ENCODE results near the gene RPTOR.

GRCh38 chr17:80650751-80651518 is 106.3 kb downstream of the RPTOR start:
- no peak for TF ChIP-seq ZBTB1 (tag by site-specific recombination; IDR thresholded peaks at IDR 0.05)
- TF ChIP-seq CTCF (tag by site-specific recombination; IDR thresholded peaks at IDR 0.05) = no peak
- TF ChIP-seq HOXA7 (CRISPR knock-in tag; IDR thresholded peaks at IDR 0.05; ENCODE audit: borderline replicate concordance) = no peak
- no peak for TF ChIP-seq ZNF629 (tag by site-specific recombination; IDR thresholded peaks at IDR 0.05)
- TF ChIP-seq ZNF660 (tag by site-specific recombination; IDR thresholded peaks at IDR 0.05) = no peak
- no peak for TF ChIP-seq MEIS1 (CRISPR knock-in tag; IDR thresholded peaks at IDR 0.05; ENCODE audit: borderline replicate concordance)
- TF ChIP-seq ZBTB17 (tag by site-specific recombination; IDR thresholded peaks at IDR 0.05) = no peak
- no peak for TF ChIP-seq PATZ1 (tag by site-specific recombination; IDR thresholded peaks at IDR 0.05)
- no peak for TF ChIP-seq ZNF274 (IDR thresholded peaks at IDR 0.05; ENCODE audit: low read length)
- TF ChIP-seq ZNF274 (tag by site-specific recombination; IDR thresholded peaks at IDR 0.05; ENCODE audit: borderline replicate concordance) = no peak
- TF ChIP-seq, protein P1, sequence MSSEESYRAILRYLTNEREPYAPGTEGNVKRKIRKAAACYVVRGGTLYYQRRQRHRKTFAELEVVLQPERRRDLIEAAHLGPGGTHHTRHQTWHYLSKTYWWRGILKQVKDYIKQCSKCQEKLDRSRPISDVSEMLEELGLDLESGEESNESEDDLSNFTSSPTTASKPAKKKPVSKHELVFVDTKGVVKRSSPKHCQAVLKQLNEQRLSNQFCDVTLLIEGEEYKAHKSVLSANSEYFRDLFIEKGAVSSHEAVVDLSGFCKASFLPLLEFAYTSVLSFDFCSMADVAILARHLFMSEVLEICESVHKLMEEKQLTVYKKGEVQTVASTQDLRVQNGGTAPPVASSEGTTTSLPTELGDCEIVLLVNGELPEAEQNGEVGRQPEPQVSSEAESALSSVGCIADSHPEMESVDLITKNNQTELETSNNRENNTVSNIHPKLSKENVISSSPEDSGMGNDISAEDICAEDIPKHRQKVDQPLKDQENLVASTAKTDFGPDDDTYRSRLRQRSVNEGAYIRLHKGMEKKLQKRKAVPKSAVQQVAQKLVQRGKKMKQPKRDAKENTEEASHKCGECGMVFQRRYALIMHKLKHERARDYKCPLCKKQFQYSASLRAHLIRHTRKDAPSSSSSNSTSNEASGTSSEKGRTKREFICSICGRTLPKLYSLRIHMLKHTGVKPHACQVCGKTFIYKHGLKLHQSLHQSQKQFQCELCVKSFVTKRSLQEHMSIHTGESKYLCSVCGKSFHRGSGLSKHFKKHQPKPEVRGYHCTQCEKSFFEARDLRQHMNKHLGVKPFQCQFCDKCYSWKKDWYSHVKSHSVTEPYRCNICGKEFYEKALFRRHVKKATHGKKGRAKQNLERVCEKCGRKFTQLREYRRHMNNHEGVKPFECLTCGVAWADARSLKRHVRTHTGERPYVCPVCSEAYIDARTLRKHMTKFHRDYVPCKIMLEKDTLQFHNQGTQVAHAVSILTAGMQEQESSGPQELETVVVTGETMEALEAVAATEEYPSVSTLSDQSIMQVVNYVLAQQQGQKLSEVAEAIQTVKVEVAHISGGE (tag by site-specific recombination; conservative IDR thresholded peaks at IDR 0.05; ENCODE audit: low read depth) = no peak
- no peak for TF ChIP-seq ZNF48 (tag by site-specific recombination; IDR thresholded peaks at IDR 0.05)
- no peak for TF ChIP-seq KLF10 (tag by site-specific recombination; IDR thresholded peaks at IDR 0.05)
- TF ChIP-seq, protein P2, sequence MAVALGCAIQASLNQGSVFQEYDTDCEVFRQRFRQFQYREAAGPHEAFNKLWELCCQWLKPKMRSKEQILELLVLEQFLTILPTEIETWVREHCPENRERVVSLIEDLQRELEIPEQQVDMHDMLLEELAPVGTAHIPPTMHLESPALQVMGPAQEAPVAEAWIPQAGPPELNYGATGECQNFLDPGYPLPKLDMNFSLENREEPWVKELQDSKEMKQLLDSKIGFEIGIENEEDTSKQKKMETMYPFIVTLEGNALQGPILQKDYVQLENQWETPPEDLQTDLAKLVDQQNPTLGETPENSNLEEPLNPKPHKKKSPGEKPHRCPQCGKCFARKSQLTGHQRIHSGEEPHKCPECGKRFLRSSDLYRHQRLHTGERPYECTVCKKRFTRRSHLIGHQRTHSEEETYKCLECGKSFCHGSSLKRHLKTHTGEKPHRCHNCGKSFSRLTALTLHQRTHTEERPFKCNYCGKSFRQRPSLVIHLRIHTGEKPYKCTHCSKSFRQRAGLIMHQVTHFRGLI (tag by site-specific recombination; IDR thresholded peaks at IDR 0.05) = no peak
- no peak for TF ChIP-seq ZBTB8A (tag by site-specific recombination; IDR thresholded peaks at IDR 0.05)
